AG04449 (cell line): ENCODE data around the gene ACVRL1.

Experiments
- CTCF ChIA-PET: fragments of 350-600 bp; formaldehyde crosslinking; extraction: SDS; loops from one replicate; lab custom pipeline; 2021; ENCODE audit warnings: antibody characterized with exemption; lab: Yijun Ruan, JAX
- POLR2A ChIA-PET: fragments of 400-600, 350-600 bp; formaldehyde crosslinking; extraction: SDS; loops from one replicate; lab custom pipeline; 2020; ENCODE audit warnings: antibody characterized with exemption, inconsistent platforms; lab: Yijun Ruan, JAX
- DNase-seq: peaks from one replicate; pipeline ENCODE4 v3.0.0-alpha.2; 2010; ENCODE audit warnings: low read depth, low spot score
- H3K4me3 ChIP-seq: 2 replicates; pipeline ENCODE4 v1.5.1; 2011; ENCODE audit warnings: low read depth, mild to moderate bottlenecking, control low read depth, low read length
- CTCF ChIP-seq: IDR thresholded peaks from one replicate; pipeline ENCODE4 v1.5.1; 2011; ENCODE audit warnings: mild to moderate bottlenecking, moderate library complexity, low read length, control low read depth, inconsistent platforms; ENCODE audit not compliant: insufficient read depth; ENCODE audit errors: missing control alignments

Gene ACVRL1

DNA sequence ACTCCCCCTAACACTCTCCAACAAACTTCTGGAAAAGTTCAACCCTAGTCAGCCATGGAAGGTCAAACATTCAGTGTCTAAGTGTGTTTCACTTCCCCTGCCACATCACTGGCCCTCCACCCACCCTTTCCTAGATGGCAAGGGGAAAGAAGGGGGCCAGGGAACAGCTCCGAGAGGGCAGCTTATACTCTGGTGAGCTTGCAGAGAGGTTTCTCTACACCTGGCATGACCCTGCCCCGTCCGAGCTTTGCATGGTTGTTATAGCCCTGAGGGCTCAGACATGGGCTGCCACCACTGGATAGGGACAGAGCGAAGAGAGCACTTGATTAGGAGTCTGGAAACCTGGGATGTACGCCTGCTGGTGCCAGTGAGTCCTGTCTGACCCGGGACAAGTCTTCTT, 4.0 kb downstream of the ACVRL1 start:
- DNase-seq: no peak
- no peak for TF ChIP-seq CTCF
- H3K4me3 ChIP-seq: no peak overlapping the region
- ChIA-PET CTCF (interaction anchor here (1.3 to 32.5 kb wide), 5 partner anchors 5 to 490 kb away, joined by 3 to 621 read pairs (median 7); partner anchors contain the start of genes ACVRL1 and ANKRD33), POLR2A (no interaction called here)

DNA sequence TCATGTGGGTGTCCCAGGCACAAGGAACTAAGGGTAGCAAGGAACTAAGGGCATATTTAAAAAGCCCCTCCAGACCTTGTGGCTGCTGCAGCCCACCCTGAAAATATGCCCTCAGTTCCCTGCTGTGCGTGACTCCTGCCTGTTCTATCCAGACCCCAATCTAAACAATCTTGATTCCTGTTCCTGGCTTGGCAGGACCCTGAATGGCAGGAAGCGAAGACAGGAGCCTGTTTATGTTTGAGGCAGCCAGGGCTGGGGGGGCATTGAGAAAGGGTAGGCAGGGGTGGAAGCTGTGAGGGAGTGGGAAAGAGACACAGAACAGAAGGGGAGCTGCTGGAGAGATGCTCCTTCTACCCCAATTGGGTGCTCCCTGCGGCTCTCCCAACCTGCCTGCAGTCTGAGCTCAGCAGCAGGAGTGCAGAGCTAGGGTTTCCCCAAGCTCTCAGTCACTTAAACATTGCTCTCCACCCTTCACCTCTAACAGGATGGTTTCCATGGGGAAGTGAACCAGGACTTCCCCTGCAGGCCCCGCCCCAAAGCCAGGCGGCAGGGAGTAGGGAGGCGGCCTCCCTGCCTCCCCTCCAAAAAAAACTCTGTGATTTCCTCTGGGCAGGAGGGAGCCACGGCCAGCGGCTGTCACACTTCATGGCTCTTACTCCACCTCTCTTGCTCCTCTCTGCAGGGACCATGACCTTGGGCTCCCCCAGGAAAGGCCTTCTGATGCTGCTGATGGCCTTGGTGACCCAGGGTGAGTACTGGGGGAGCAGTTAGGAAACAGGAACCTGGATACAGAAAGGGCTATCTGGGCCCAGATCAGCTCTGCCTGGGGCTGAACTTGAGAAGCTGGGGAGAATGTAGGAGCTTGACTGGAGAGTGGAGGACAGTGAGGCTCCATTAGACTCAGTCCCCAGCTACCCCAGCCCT, 4.7 kb downstream of the ACVRL1 start:
- ChIA-PET CTCF (interaction anchor here (1.3 to 32.5 kb wide), 7 partner anchors 4 to 491 kb away, joined by 3 to 621 read pairs (median 5); partner anchors contain the start of genes ACVRL1 and ANKRD33), POLR2A (no interaction called here)
- DNase-seq: no peak
- no peak for TF ChIP-seq CTCF
- no peak overlapping the region for H3K4me3 ChIP-seq

GRCh38 chr12:51913071-51914033, 6.0 kb downstream of the ACVRL1 start:
- no peak overlapping the region for H3K4me3 ChIP-seq
- ChIA-PET CTCF (interaction anchor here (1.4 to 32.5 kb wide), 6 partner anchors 3 to 112 kb away, joined by 3 to 621 read pairs (median 6); partner anchors contain the start of genes ACVRL1 and ANKRD33), POLR2A (no interaction called here)
- no peak for DNase-seq
- TF ChIP-seq CTCF: no peak

GRCh38 chr12:51914034-51914923, 7.0 kb downstream of the ACVRL1 start:
- CTCF ChIA-PET: interaction anchor here (0.9 to 32.5 kb wide), 5 partner anchors 2 to 111 kb away, joined by 3 to 621 read pairs (median 4); partner anchors contain the start of genes ACVRL1 and ANKRD33
- no peak for DNase-seq
- TF ChIP-seq CTCF: no peak
- no peak overlapping the region for H3K4me3 ChIP-seq
- POLR2A ChIA-PET: no interaction called here

DNA sequence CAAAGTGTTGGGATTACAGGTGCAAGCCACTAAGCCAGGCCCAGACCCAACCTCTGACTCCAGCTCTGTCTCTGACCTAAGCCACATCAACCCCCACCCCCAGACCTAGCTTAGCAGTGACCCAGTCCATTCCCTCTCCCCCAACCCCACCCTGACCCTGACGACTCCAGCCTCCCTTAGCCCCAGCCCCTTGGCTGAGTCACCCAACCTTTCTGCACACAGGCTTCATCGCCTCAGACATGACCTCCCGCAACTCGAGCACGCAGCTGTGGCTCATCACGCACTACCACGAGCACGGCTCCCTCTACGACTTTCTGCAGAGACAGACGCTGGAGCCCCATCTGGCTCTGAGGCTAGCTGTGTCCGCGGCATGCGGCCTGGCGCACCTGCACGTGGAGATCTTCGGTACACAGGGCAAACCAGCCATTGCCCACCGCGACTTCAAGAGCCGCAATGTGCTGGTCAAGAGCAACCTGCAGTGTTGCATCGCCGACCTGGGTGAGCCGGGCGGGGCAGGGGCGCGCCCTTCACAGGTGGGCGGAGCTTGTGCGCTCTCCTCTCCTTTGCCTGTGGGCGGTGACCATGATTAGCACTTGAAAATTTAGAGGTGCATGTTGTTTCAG, 7.8 kb downstream of the ACVRL1 start:
- no peak for TF ChIP-seq CTCF
- no peak overlapping the region for H3K4me3 ChIP-seq
- ChIA-PET POLR2A (no interaction called here), CTCF (interaction anchor here (0.9 to 32.5 kb wide), 4 partner anchors 1 to 76 kb away, joined by 3 to 621 read pairs (median 312); partner anchors contain the start of genes ACVRL1 and ANKRD33)
- DNase-seq: no peak
